GM21619 (cell line): ENCODE results near the gene RAPGEF5.
A peak's percentile ranks its signal among the peaks of the same experiment; 100 is the strongest.

Experiments
- ATAC-seq: cut with Tn5 transposase; IDR thresholded peaks from one replicate; pipeline ENCODE4 v1.9.1; 2021; ENCODE audit not compliant: unreplicated experiment

Gene RAPGEF5

DNA sequence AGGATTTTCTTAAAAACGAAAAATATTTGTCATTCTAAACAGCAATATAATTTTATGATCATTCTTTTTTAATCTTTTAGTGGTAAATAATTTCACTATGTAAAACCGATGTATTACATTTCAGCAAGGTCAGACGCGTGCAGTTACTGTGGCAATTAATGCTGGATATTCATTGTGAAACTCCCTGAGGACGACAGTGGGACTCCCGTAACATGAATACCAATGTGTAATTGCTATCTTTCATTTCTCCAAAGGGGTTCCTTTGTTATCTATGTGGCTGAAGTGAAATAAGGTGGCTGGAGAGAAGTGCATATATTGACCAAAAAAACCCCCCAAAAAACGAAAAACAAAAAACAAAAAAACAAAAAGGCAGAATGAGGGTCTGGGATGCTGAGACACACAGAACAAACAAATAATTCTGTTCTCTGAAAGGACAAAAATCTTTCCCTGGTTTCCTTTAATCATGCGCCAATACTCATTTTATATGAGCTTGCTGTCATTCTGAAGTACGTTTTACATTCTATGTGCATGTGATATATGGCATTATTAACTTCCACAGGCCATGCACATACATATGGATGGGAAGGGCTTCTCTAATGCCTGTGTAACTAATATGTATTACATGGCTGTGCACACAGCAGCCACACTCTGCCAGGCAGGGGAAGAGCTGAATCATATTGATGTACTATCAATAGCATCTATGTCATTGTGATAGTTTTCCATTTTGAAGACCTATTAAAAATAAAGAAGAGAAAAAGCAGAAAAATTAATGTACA lies 161.4 kb downstream of the RAPGEF5 start:
- no peak for ATAC-seq

DNA sequence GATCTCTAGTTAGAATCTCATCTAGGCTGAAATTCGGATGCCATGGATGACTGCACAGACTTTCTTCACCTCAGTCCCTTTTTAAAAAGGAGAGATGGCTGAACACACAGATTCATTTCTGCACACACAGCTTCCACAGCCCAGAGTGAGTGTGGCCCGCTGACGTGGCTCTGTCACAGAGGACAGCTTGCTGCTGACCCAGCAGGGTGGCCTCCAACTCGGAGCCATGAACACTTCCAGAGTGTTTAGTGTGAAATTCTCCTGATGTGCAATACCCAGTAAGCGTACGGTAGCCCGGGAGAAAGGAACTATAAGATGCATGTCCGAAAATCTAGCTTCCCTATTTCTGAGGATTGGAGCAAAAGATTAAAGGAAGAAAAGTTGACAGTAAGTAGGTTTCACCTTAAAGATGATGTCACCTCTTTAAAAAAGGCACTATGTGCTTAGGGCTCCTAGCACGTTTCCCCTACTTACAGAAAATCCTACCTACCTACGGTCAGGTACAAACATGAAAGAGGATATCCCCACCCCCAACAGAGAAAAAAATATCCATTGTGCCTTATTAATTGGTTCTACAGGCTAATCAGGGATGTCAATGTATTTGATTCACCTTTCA lies 162.2 kb downstream of the RAPGEF5 start:
- ATAC-seq, result no peak

DNA sequence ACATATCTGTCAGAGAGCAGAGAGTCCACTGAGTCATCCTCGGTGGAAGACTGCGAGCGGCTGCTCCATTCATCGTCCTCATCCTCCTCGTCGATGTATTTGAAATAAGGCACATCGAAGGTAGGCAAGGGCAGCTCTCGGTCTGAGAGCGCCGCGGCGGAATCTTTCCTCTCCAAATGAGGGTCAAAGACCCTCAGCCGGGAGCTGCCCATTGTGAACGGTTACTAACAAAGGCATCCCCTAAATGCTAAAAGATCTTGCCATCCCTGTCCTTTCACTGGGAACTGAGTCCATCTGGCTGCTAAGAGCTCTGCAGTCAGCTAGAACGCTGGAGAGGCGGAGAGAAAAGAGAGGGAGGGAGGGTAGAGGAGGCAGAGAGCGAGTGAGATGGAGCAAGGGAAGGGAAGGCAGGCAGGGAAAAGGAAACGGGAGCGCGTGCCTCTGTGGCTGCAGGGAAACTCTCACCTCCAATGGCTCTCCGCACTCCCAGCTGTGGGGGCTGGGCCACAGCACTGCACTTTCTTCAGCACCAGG lies 163.4 kb downstream of the RAPGEF5 start:
- no peak for ATAC-seq

DNA sequence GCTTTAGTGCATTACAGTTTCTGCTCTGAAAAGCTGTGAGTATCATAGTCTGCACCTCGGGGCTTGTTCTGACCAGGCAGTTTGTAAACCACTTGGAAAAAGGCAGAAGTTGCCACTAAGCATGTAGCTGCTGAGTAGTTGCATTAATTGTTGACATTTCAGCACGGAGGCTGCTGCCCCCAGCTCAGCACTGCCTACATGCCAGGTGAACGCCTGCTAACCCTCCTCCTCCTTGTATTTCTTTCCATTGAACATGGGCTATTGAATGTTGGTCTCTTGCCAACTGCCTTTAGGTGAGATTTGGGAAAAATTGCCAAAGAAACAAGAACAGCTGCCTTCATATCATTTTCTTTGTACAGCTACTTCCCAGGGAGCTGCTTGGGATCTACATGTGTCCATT lies 164.2 kb downstream of the RAPGEF5 start:
- no peak for ATAC-seq

- ATAC-seq, result no peak
These were observed 166.2 kb downstream of the RAPGEF5 start for GRCh38 chr7:22190736-22191135.

- no peak for ATAC-seq
These were observed 167.2 kb downstream of the RAPGEF5 start for GRCh38 chr7:22189741-22190140.

GRCh38 chr7:22189230-22189629 lies 167.7 kb downstream of the RAPGEF5 start:
- no peak for ATAC-seq

GRCh38 chr7:22187691-22188348 lies 169.1 kb downstream of the RAPGEF5 start:
- no peak for ATAC-seq

DNA sequence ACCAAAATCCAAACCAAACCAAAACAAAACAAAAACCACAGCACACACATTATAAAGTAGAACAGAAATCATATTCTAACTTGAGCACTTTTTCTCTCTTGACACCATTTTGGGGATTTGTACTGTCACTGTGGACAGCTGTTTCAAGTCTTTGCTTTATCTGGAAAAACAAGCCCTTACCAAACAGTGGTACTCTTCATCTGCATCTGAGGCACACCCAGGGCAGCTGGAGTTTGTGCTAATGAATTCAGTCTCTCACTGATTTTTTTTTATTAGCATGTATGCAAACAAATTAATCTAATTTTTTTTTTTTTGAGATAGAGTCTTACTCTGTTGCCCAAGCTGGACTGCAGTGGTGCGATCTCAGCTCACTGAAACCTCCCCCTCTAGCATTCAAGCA lies 171.4 kb downstream of the RAPGEF5 start:
- ATAC-seq, result no peak

- no peak for ATAC-seq
These were observed 172.3 kb downstream of the RAPGEF5 start for GRCh38 chr7:22184549-22185199.

DNA sequence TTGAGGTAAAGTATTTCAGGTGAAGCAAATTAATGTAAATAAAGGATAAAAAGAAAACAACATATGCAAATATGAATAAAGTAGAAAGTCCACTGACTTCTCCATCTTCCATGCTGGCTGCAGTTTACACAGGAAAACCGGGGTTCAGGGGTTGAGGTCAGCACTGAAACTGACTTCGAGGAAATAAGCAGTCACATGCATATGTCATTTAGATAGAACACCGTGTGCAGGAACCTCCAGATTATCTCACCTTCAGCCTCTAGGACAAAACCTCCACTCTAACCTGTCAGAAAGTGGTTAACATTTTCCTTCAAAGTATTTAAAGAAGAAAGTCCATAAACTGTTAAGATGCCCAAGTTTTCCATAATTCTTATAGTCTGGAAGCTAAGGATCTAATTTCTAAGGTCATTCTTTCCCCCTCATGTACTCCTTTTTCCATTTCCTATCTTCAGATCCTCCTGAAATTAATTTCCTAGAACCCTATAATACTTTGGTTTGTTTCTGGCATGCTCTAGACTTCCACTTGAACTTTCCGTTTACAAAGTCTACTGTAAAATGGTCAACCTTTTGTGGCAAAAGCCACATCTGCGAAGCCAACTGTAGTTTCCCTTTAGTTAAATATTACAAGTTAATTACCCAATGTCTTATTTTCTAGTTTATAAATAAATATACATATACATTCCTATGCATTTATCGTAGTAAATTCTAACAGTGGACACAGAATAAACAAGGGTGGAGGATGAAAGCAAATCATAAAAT lies 173.3 kb downstream of the RAPGEF5 start:
- no peak for ATAC-seq

GRCh38 chr7:22182149-22182548 lies 174.8 kb downstream of the RAPGEF5 start:
- ATAC-seq, result no peak

DNA sequence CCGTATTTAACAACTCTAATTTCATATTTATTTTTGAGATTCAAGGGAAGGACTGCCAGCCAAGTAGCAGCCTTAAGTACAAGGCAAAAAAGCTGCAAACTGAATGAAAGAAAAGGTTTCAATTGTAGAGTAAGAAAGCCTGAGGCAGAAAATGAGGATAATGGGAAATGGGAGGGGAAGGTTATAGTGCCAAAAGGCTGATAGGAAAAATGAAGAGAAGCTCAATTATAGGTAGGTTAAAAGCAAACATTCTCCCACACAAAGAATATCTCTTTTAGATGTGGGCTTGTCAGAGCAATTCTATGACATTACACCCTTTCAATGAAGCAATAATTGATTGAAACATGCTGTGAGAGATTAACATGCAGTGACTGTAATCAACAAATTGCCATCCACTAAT lies 175.3 kb downstream of the RAPGEF5 start:
- ATAC-seq, result no peak

- ATAC-seq, result no peak
These were observed 177.5 kb downstream of the RAPGEF5 start for GRCh38 chr7:22179442-22179879.

- ATAC-seq, result no peak
These were observed 178.2 kb downstream of the RAPGEF5 start for GRCh38 chr7:22178735-22179134.

DNA sequence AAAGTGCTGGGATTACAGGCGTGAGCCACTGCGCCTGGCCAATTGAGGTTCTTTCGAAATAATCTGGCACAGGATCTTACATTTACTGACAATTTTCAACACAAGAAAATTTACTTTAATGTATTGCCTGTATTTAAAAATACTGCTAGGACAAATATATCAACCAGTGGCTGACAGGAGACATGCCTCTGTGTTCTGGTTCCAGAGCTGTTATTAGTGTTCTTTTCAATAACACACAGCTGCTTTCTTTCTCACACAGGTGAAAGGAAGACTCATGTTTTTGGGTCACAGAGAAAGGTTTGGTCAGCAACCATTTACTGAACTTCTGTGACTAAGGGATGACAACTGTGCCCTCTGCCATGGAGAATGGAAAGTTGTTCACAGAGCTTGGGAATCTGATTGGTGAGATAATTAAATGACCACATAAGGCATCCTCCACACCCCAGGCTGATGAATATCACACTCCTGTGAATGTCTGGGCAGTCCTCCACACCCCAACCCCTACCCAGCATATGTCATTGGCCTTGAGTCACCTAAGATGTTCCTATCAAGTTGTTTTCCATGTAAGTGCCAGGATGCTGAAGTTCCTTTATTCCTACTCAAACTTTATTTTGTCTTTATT lies 180.1 kb downstream of the RAPGEF5 start:
- ATAC-seq, result no peak

DNA sequence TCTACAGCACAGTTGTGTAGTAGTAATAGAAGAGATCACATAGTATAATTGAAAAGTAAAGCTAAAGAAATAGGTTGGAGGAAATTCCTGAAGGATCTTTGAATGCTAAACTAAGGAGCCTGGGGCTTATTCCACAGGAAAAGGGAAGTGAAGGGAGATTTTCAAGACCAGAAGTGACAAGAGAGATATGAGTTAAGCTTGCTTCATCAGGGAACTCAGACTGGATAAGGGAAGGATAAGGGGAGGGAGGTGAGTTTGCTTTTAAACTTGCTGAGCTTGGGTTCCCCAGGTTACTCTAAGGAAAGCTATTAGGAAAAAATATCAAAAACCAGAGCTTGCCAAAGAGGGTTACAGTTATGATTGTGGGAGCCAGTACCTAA lies 182.4 kb downstream of the RAPGEF5 start:
- no peak for ATAC-seq

GRCh38 chr7:22173685-22174573 lies 183.0 kb downstream of the RAPGEF5 start:
- ATAC-seq, result peak; percentile 98

DNA sequence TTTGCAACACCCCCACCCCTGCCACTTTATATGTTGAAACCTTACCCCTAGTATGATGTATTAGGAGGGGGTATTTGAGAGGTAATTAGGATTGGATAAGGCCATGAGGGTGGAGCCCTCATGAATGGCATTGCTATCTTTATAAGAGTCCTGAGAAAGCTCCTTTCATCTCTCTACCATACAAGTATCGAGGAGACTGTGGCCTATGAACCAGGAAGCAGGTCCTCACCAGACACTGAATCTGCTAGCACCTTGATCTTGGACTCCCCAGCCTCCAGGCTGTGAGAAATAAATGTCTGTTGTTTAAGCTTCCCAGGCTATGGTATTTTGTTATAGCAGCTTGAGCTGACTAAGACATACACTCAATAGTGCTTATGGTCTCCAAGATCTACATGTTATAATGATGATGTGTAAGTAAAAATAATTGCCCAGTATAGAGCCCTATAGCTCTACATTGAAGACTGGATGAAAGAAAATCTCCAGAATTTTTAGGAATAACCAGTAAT lies 188.8 kb downstream of the RAPGEF5 start:
- ATAC-seq, result no peak
